GM23338 (cell line): ENCODE measurements around the gene SLC30A1.

Source experiments
- CREB1 ChIP-seq: fragments of 250-450 bp; sonication (Bioruptor Pico); IDR thresholded peaks from 2 replicates; pipeline ENCODE4 v1.5.0; 2020; ENCODE audit warnings: low read depth, mild to moderate bottlenecking, moderate library complexity
- CTCF ChIP-seq, 2 experiments: fragments of 200-600 bp in 1 of 2; sonication (generic) in 1 of 2; conservative IDR thresholded peaks; 2 replicates each; pipeline versions ENCODE4 v1.5.1 to v1.6.1; 2016 to 2017; ENCODE audit warnings: antibody characterized with exemption in 2 of 2, low read depth in 2 of 2, mild to moderate bottlenecking in 2 of 2, moderate library complexity in 1 of 2
- ETS1 ChIP-seq: IDR thresholded peaks from 2 replicates; pipeline ENCODE4 v1.6.1; 2016; ENCODE audit warnings: antibody characterized with exemption
- EZH2 ChIP-seq: fragments of 200-600 bp; sonication (generic); IDR thresholded peaks from one replicate; pipeline ENCODE4 v1.8.0; 2017; ENCODE audit warnings: antibody characterized with exemption, mild to moderate bottlenecking, low read depth; ENCODE audit not compliant: unreplicated experiment
- EZH2phosphoT487 ChIP-seq: fragments of 200-600 bp; sonication (generic); IDR thresholded peaks from one replicate; pipeline ENCODE4 v1.8.1; 2018; ENCODE audit warnings: antibody characterized with exemption; ENCODE audit not compliant: unreplicated experiment
- JUNB ChIP-seq: IDR thresholded peaks from one replicate; pipeline ENCODE4 v1.6.1; 2016; ENCODE audit warnings: antibody characterized with exemption; ENCODE audit not compliant: unreplicated experiment
- NANOG ChIP-seq: IDR thresholded peaks from 2 replicates; pipeline ENCODE4 v1.6.1; 2016; ENCODE audit warnings: antibody characterized with exemption, borderline replicate concordance
- POLR2AphosphoS5 ChIP-seq: IDR thresholded peaks from 2 replicates; pipeline ENCODE4 v1.6.1; 2016; ENCODE audit warnings: antibody characterized with exemption, low read depth
- REST ChIP-seq: IDR thresholded peaks from one replicate; pipeline ENCODE4 v1.6.1; 2018; ENCODE audit warnings: antibody characterized with exemption; ENCODE audit not compliant: unreplicated experiment
- STAT1 ChIP-seq: IDR thresholded peaks from one replicate; pipeline ENCODE4 v1.6.1; 2016; ENCODE audit warnings: antibody characterized with exemption; ENCODE audit not compliant: unreplicated experiment
- ZNF114 ChIP-seq: fragments of 250-450 bp; sonication (Bioruptor Pico); IDR thresholded peaks from 2 replicates; pipeline ENCODE4 v1.5.0; 2020; ENCODE audit warnings: mild to moderate bottlenecking, moderate library complexity
- ZNF331 ChIP-seq: fragments of 250-450 bp; sonication (Bioruptor Pico); IDR thresholded peaks from 2 replicates; pipeline ENCODE4 v1.5.0; 2020; ENCODE audit warnings: low read depth, mild to moderate bottlenecking, moderate library complexity

- TF ChIP-seq POLR2AphosphoS5, result no peak
- no peak for TF ChIP-seq CTCF (conservative IDR thresholded peaks at IDR 0.05; ENCODE audit: low read depth in 2 of 2)
- no peak for TF ChIP-seq EZH2
- TF ChIP-seq JUNB, result no peak
- no peak for TF ChIP-seq CREB1 (CRISPR knock-in tag)
- no peak for TF ChIP-seq STAT1
- TF ChIP-seq EZH2phosphoT487, result no peak
- no peak for TF ChIP-seq REST
- TF ChIP-seq ZNF331 (CRISPR knock-in tag), result no peak
- TF ChIP-seq NANOG, result no peak
- no peak for TF ChIP-seq ETS1
- no peak for TF ChIP-seq ZNF114 (CRISPR knock-in tag)
Measured at GRCh38 chr1:211534545-211535291, 44.2 kb downstream of the SLC30A1 start.
